H1 (cell line): ENCODE data around the gene CKB.
"Not testable (repeated sequence)": the region's sequence is repeated elsewhere in the genome, so short reads cannot be mapped to it uniquely, and the experiment has no call there.

Experiments used
- POLR2A ChIP-seq, 2 experiments: IDR thresholded peaks; 1 replicate in 1 of 2; 2 replicates in 1 of 2; pipeline ENCODE4 v1.6.1; 2011; ENCODE audit warnings: low read depth in 2 of 2, low read length in 2 of 2, mild to moderate bottlenecking in 2 of 2; ENCODE audit errors: control extremely low read depth in 1 of 2
- POLR2AphosphoS5 ChIP-seq: IDR thresholded peaks from 2 replicates; pipeline ENCODE4 v1.6.1; 2011; ENCODE audit warnings: low read depth, low read length
- RBBP5 ChIP-seq: IDR thresholded peaks from 2 replicates; pipeline ENCODE4 v1.7.1; 2012; ENCODE audit warnings: low read depth, mild to moderate bottlenecking, inconsistent platforms, low read length, moderate library complexity, borderline replicate concordance

DNA sequence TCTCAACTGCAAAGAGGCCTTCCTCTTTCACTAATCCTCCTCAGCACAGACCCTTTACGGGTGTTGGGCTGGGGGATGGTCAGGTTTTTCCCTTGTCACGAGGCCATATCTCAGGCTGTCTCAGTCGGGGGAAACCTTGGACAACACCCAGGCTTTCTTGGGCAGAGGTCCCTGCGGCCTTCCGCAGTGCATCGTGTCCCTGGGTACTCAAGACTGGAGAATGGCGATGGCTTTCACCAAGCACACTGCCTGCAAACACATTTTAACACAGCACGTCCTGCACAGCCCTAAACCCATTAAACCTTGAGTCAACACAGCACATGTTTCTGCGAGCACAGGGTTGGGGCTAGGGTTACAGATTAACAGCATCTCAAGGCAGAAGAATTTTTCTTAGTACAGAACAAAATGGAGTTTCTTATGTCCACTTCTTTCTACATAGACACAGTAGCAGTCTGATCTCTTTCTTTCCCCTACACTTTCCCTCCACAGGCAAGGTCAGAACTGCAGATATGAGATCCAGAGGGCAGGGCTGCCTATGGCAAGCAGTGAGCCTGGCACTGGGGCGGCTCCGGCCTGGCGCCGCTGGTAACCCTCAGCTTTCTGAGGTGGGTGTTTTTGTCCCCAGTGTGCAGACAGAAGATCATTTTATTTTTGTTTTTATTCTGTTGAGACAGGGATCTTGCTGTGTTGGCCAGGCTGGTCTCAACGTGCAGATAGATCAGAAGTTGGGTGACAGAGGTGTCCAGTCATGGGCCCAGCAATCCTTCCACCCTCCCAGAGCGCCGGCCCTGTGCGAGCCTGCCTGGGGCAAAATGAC is 3.0 kb upstream of the CKB start:
- TF ChIP-seq POLR2A (IDR thresholded peaks at IDR 0.05; ENCODE audit: control extremely low read depth in 1 of 2, low read depth in 2 of 2, low read length in 2 of 2); RBBP5; POLR2AphosphoS5: not testable (repeated sequence)
